KG1 (cell line): ENCODE measurements around the gene IGF2BP2.
A peak's percentile ranks its signal among the peaks of the same experiment; 100 is the strongest.
"Not testable (repeated sequence)": the region's sequence is repeated elsewhere in the genome, so short reads cannot be mapped to it uniquely, and the experiment has no call there.

Experiments used
- DNase-seq: peaks from one replicate; lab custom pipeline; 2025; lab: John Stamatoyannopoulos, UW

The IGF2BP2 gene

GRCh38 chr3:185798831-185799110 lies 26.1 kb downstream of the IGF2BP2 start:
- DNase-seq: not testable (repeated sequence)

GRCh38 chr3:185797993-185798830 lies 26.6 kb downstream of the IGF2BP2 start:
- no peak for DNase-seq

- DNase-seq: no peak
Measured at GRCh38 chr3:185797108-185797881, 27.5 kb downstream of the IGF2BP2 start.

GRCh38 chr3:185796431-185797107 lies 28.3 kb downstream of the IGF2BP2 start:
- no peak for DNase-seq

- DNase-seq: no peak
Measured at GRCh38 chr3:185793381-185793780, 31.5 kb downstream of the IGF2BP2 start.

GRCh38 chr3:185792955-185793354 lies 31.9 kb downstream of the IGF2BP2 start:
- DNase-seq: no peak

- no peak for DNase-seq
Measured at GRCh38 chr3:185789891-185790830, 34.7 kb downstream of the IGF2BP2 start.

GRCh38 chr3:185789134-185789533 lies 35.7 kb downstream of the IGF2BP2 start:
- DNase-seq: no peak

- DNase-seq: no peak
Measured at GRCh38 chr3:185788292-185788691, 36.5 kb downstream of the IGF2BP2 start.

GRCh38 chr3:185786956-185787877 lies 37.6 kb downstream of the IGF2BP2 start:
- no peak for DNase-seq

- DNase-seq: not testable (repeated sequence)
Measured at GRCh38 chr3:185786258-185786657, 38.6 kb downstream of the IGF2BP2 start.

GRCh38 chr3:185784317-185784716 lies 40.5 kb downstream of the IGF2BP2 start:
- no peak for DNase-seq

- no peak for DNase-seq
Measured at GRCh38 chr3:185781759-185782158, 43.1 kb downstream of the IGF2BP2 start.

- DNase-seq: no peak
Measured at GRCh38 chr3:185779461-185779860, 45.4 kb downstream of the IGF2BP2 start.

GRCh38 chr3:185778821-185779220 lies 46.0 kb downstream of the IGF2BP2 start:
- DNase-seq: no peak

GRCh38 chr3:185778094-185778493 lies 46.7 kb downstream of the IGF2BP2 start:
- DNase-seq: no peak

- no peak for DNase-seq
Measured at GRCh38 chr3:185770109-185770508, 54.7 kb downstream of the IGF2BP2 start.

GRCh38 chr3:185768578-185768982 lies 56.3 kb downstream of the IGF2BP2 start:
- peak; percentile 37 for DNase-seq

- DNase-seq: no peak
Measured at GRCh38 chr3:185767002-185767688, 57.7 kb downstream of the IGF2BP2 start.
